SK-N-SH (cell line): Measurements from ENCODE around the gene PRAMEF25.
"Not testable (repeated sequence)": the region's sequence is repeated elsewhere in the genome, so short reads cannot be mapped to it uniquely, and the experiment has no call there.

Experiments
- CTCF ChIP-seq: fragments of 200-600 bp; sonication (generic); IDR thresholded peaks from 2 replicates; pipeline ENCODE4 v1.6.1; 2017; ENCODE audit warnings: antibody characterized with exemption, mild to moderate bottlenecking, moderate library complexity
- ELF1 ChIP-seq: IDR thresholded peaks from 2 replicates; pipeline ENCODE4 v1.4.0; 2012
- EZH2phosphoT487 ChIP-seq: fragments of 200-600 bp; sonication (generic); IDR thresholded peaks from 2 replicates; pipeline ENCODE4 v1.6.1; 2017; ENCODE audit warnings: low read depth, mixed run types, mild to moderate bottlenecking, antibody characterized with exemption, moderate library complexity, borderline replicate concordance
- FOXM1 ChIP-seq: IDR thresholded peaks from 2 replicates; pipeline ENCODE4 v1.4.0; 2012; ENCODE audit warnings: low read depth, mild to moderate bottlenecking
- RAD21 ChIP-seq: IDR thresholded peaks from 2 replicates; pipeline ENCODE4 v1.6.1; 2012; ENCODE audit warnings: mild to moderate bottlenecking, low read length

- TF ChIP-seq EZH2phosphoT487, CTCF, ELF1, FOXM1, RAD21: not testable (repeated sequence)
Observed at GRCh38 chr1:13116754-13117153, 46.2 kb downstream of the PRAMEF25 start, which contains the start of gene HNRNPCL2.
